Measurements from ENCODE around the gene TTC6.
"Not testable (repeated sequence)": the region's sequence is repeated elsewhere in the genome, so short reads cannot be mapped to it uniquely, and the experiment has no call there.

TTC6 gene, protein sequence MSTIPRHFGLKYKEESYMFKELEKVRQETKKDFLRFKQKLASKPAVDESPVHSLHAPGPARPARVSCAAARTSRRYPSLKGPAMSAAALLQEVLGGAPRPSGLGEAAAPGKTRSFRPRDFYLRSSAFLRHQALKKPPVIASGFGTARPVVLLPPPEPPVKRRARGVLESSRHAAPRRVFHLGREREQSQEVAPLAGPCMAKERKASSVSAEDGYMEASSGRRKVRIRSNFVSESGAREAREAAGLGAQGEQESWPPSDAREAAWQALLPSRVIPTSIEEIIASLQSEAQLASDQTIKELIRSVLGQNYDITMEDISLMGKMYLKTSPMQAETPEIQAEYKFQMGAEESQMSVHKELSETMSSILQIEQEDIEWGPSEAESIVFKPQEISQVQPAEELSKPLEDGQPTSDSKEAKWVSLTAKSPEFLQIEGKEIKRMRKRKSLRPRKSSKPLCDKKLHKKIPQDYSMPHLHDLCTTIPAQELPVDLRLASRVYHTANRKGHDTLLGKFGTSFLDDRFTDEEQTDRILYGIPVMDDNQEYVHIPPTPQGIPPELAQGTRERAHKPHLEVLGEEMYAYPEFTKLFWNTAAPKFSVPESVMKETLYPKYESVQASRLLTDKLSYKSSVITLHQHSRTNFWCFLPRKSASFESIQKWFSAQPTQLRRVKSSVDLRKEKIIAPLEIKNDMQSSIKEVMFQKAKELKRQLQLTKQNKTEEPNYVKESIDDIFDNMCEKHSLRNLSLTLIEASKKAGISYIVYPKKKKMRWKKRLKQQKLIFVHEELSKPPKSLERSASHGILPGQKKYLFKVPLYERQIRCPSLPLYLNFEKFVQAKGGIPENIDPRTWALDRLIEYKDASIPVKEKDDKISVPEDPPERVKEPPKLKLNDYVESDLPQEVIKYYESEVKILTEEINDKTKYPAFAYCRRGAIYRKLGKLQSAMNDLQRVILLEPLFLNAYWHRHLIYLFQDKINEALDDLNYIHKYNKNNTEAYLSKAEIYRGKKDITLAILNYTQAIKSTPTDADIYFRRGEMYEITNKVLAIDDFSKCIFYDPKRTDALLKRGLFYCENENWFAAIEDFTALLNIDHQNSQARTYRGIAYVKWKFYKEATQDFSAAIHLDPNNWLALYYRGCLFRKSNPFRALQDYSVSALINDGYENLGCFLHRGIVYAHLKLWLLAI (N-terminal part only)

DNA sequence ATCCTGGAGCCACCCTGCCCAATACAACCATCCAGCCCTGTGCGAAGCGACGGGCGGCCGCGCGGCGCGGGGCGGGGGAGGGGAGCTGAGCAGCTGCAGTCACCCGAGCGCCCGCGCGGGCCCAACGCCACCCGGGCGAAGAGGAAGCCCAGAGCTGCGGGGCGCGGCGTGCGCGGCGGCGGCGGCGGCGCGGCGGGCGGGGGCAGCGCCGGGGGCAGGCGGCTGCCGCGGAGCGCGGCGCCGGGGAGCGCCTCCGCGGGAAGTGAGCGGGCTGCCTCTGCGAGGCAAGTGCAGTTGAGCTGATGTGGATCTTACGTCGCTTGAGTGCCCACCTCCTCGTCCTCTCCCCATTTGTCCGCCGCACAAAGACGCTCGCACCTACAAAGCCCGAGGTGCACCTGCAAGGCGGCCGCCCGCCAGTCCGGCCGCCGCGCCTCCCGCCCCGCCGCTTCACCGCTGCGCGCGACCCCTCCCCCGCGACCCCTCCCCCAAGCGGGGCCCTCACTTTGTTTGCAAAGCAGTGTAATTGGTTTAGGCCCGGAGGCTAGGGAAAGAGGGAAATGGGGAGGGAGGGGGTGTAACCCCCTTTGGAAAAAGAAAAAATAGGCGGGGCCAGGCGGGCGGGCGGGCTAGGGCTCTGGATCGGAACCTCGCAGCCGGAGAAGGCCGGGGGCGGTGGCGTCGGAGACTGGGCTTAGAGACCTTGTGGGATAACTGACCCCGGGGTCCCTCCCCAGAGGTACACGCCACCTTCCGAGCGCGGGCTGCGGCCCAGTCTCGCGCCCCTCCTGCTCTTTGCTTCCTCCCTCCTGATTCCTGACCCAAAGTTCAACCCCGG, at the start of gene TTC6, which contains the start of gene FOXA1:
Gene TTC6 (plus strand): TSS at position 659 of the 838 bp plus-strand sequence. CDS start 26,436 bp downstream, outside the sequence.
Gene FOXA1 (minus strand): TSS at position 279 of the 838 bp plus-strand sequence. CDS start 277 bp downstream, at position 2.
- DNase-seq, result no peak

DNA sequence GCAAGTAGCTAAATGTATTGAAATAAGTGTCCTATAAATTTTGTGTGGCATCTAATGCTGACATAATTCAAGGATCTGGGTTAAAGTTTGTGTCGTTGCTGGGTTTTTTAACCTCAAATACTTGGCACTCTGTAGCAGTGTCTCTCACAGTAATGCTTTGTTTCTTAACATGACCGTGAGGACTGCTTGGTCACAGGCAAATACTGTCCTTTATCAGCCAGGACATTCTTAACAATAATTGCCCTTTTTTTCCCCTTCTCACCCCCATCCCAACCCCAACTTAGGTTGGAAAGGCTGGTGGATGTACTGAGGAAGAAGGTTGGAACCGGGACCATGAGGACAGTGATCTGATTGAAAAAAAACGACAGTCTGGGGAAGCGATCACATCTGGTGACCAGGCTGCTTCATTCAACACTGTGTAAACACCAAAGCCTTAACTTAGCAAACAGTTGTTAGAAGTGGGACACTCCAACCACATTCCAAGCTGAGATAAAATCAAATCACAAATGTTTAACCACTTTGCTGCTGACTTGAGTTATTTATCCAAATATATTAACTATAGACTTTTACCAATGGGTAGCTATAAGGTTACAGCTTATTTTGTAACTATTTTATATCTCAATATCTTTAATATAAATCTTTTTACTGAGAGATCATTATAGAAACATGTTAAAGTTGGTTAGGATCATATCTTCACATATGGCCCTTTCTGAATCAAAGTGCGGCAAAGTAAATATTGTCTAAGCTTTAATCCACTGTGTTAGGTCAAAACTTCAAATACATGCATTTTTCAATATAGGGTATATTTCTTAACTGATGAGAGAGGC, 48.6 kb upstream of the TTC6 start:
- no peak for DNase-seq

DNA sequence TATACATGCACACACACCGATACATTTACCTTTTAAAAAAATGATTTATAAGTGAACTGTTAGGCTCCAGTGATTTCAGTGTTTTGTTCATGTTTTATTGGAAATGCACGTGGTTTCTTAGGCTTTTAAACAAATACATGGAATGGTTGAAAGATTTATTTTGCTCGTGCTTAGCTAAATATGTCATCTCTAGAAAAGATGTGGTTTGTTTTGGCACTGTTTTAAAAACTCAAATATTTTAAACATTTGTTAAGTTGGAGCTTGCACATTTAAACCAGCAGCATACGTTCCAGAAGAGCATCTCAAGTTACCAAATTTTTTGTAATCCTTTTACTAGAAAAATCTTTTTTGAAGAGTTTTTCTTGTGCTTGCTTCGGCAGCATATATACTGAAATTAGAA, 44.9 kb upstream of the TTC6 start:
- no peak for DNase-seq

DNA sequence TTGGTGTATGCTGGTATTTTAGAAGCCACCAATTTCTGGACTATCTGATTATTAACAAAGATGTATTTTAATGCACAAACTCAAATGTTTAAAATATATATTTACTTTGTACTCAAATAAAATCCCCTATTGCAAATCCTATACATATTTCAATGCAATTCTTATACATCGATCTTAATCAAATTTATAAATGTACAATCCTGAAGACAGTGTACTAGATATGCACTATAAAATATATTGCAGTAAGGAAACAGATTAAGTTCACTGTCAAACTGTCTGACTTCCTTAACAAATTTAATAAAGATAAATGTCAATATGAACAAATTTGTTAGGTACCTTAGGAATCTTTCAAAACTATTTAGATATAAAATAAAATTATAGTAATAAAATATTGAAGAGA, 44.3 kb upstream of the TTC6 start:
- DNase-seq, result no peak

DNA sequence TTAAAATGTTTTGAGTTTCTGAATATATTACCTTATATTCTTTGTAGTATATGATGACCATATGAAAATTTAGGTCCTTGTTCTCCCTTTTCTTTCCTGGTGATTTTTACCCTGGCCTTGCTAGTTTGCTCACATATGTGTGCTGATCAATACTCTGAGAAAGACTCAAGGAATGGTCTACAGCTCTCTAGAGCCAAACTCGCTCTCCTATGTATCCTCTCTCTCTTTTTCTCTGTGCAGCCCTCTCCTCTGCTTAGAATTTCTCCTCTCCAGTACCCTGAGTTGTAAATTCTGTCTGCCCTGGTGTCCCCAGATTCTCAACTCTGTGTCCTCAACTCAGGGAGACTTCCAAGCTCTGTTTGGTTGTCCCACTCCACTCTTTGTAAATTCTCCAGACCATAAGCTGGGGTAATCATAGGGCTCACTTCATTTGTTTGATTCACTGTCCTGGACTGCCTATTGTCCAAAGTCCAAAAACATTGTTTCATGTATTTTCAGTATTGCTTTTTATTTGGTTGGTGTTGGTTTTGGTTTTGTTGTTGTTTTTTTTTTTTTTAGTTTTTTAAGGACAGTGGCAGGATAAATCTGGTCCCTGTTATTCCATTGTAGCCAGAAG, 41.4 kb upstream of the TTC6 start:
- DNase-seq, result no peak

DNA sequence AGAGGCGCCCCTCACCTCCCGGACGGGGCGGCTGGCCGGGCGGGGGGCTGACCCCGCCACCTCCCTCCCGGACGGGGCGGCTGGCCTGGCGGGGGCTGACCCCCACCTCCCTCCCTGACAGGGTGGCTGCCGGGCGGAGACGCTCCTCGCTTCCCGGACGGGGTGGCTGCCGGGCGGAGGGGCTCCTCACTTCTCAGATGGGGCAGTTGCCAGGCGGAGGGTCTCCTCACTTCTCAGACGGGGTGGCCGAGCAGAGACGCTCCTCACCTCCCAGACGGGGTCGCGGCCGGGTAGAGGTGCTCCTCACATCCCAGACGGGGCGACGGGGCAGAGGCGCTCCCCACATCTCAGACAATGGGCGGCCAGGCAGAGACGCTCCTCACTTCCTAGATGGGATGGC, 39.8 kb upstream of the TTC6 start:
- not testable (repeated sequence) for DNase-seq

DNA sequence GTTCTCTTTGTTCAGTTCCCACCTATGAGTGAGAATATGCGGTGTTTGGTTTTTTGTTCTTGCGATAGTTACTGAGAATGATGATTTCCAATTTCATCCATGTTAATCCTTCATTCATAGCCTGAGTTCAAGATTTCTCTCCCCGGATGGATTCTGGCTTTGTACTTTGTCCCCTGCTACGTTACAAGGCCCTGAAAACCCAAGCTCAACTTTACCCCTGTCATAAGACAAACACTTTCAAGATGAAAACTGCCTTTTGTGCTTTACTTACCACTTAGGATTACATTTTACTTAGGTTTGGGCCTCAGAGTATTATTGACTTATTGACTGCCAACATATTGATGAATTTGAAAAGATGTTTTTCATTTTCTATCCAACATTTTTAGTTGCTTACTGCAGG, 36.7 kb upstream of the TTC6 start:
- DNase-seq, result no peak

DNA sequence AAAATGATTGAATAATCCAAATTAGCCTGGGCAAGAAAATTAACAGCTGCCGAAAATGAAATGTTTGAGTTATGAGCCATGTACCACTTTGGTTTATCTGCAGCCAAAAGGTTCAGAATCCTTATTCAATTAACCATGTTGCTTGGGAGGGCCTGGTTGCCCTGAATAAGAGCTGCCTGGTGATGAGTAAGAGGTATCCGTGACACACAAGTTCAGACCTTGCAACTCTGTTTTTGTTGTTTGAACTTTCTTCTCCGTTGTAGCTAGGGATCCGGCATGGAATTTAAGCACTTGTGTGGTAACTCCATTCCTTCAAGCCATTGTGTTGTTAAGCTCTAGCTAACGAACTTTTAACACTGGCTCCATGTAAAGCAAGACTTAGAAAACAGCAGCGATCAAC, 36.0 kb upstream of the TTC6 start:
- DNase-seq, result no peak

DNA sequence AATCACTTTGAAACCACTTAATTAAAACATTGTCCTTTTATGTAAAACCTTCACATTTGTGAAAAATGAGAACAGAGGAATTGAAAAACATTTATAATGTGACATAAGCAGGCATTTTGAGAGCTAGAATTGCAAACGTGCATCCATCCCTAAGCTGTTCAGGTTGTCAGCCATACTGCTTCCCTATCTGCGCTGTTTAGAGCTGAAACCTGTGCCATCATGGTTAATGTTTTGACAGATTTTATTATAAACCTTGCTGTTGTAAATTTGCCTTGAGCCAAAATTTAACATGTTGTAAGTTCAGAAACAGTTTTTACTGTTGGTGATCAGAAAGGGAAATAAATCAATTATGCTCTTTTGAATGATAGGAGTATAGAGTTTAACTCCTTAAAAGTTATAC, 32.2 kb upstream of the TTC6 start:
- no peak for DNase-seq

DNA sequence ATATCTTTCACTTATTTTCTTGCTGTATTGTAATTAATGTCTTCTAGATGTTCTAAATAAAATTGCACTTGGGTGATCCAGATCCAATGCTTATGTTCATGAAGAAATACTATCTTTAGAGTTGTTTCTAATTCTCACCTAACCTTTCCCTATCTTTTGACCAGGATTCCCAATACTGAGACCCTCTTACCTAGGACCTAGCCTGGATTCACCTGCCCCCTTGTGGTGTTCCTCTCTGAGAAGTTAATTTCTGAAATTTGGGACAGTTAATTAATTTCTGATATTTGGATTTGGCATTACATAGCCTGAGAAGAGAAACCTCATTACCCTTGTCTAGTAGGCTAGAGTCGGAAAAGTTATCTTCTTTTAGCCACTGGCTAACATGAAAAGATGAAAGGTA, 29.9 kb upstream of the TTC6 start:
- no peak for DNase-seq

DNA sequence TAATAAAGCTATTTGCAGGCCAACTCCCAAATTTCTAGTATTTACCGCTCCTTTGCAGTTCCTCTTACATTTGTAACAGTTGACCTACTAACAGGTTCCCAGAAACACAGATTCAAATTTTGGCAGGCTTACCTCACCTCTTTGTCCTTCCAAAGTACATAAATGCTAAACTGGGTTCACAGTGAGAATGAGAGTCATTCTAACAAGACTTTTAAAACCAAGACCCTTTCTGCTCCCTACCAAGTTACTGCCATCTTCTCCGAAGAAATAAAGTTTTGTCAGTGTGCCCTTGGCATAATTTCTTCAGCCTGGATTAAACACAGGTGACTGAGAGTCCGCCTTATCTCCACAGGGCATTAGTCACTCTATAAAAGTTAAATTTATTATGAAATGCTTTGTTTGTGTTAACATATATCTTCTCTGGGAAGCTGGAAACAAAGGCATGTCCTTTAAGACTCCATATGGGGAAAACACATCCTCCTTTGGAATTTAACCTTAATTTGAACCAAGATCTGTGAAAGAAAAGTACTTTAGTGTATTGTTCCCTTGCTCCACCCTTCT, 28.5 kb upstream of the TTC6 start:
- no peak for DNase-seq

DNA sequence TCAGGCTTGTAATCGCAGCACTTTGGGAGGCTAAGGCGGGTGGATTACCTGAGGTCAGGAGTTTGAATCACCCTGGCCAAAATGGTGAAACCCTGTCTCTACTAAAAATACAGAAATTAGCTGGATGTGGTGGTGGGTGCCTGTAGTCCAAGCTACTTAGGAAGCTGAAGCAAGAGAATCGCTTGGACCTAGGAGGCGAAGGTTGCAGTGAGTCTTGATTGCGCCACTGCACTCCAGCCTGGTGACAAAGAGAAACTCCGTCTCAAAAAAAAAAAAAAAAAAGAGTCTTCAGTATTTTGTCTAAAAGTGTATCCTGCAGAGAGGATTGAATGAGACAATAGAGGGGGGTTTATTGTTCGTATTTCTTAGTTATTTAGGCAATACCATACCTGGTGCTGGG, 25.7 kb upstream of the TTC6 start:
- no peak for DNase-seq

DNA sequence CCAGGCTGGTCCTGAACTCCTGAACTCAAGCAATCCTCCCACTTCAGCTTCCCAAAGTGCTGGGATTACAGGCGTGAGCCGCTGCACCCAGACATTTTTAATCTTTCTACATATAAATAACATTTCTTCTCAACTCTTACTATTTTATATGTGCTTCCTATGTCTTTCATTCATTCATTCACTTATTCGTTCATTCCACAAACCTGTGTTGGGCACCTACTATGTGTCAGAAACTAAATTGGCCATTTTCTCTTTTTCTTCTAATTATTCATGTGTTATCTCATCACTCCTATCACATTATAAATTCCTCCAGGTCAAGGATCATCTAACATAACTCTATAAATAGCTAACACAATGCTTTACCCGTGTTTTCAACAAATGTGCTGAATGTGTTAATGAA, 24.0 kb upstream of the TTC6 start:
- no peak for DNase-seq

DNA sequence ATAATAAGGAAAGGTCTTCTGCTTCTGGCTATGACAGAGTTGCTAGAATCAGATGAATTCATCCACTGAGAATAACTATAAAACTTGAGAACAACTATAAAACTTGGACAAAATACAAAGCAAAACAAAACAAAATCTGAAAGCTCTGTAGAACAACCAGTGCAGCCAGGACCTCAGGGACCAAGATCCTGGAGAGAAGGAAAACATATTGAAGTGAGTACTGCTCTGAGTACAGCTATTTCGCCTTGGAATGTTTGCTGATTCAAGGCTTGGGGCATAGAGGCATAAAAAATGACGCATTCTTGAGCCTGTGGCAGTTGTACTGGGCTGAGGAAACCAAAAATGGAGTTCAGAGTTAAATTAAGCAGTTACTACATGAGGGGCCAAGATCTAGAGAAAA, 22.1 kb upstream of the TTC6 start:
- no peak for DNase-seq

DNA sequence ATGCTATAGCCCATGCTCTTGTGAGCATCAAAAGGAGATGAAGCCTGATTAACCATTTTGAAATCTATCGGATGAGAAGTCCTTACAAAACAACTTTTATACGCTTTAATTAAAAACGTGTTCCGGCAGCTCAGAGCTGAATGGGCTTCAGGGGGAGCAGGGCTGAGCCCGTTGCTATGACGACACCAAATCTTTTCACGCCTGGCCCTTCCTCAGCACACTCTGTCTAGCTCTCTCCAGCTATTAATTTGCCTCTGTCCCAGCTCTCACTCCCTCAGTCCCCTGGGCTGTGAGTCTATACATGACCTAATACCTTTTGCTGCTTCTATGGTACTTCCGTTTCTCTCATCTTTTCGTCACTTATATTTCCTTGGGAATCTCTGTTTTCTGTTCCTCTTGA, 16.2 kb upstream of the TTC6 start:
- DNase-seq, result no peak

DNA sequence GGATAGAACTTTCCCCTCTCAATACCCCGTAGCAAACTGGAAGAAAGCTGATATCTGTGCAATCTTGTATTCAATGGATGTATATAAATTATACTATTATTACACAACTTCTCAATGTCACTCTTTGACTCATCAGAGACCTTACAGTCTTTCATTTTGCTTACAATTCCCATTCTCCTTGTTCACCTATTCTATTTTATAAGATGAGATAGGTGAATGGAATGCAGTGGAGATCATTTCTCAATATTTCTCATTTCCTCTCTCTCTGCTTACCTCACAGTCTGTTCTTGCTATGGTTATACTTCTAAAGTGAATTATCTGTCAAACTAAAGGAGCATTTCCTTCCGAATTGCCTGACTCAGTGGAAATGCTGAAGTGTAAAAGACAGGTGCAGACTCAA, 15.3 kb upstream of the TTC6 start:
- no peak for DNase-seq

DNA sequence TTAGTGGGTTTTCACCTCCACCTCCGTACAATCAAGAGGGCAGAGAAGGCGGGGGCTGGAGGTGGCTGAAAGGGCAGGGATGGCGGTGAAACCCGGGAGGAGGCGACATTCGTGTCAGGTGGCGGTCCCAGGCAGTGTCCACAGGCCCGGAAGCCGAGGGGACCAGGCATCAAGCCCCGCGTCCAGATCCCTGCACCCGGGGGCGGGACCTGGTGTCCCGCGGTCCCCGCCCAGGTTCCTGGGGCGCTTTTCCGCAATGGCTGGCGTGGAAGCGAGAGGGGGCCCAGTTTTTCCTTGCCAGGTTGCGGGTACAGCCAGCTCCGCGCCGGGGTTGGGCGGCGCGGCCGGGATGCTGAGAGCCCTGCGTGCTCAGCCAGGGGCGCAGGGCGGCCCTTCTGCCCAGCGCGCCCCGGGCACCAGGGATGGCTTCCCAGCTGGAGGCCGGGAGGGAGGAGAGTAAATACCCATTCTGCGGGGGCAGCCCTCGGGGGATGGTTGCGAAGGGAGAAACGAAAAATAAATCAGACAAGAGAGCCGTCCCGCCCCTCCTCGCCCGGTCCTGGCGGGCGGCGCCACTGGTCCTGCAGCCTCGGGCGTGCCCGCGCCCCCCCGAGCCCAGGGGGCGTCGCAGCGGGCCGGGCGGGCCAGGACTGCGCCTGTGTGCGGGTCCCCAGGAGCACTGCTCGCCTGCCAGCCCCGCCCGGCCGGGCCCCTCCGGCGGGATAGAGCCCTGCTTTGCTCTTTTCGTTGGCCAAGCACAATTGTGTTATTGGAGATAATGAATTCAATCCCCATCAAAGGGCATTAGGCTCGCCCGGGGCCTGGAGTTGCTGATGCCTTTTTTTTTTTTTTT, 11.8 kb upstream of the TTC6 start:
- no peak for DNase-seq

DNA sequence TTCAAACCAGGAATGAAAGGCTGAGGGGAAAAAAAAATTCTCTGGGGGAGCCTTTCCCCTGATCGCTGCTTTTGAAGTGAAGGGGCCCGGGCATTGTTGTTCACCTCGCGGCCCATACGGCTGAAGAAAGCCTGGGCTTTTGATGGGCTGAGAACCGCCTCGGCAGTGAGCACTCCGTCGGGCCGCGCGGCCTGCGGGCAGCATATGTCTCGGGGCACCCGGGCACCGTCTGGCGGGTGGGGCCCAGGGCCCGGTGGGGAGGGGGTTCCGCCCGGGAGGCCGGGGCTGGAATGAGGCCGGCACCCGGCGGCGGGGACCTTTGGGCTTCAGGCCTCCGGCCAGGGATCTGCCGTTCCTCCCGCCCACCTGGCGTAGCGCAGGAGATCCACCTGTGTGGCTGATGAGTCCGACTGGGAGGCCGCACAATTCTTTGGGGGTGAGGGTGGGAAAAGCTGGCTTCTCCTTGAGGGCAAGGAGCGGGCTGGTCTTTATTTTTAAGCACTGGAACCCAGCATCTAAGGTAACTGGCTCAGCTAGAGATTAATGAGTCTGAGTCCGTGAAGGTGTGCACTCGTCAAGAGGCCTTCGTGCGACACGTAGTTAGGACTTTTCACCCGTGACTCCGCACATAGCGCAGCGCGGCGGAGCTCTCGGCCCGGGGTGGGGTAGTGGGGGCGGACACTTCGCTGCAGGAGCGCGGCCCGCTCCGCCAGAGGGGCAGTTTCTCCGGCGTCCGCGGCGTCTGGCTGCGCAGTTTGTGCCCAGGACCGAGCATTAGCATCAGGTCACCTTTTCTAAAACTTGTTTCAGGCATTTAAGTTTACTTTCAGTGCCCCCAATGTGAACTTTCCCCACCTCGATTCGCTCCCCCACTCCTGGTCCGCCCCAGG, 11.0 kb upstream of the TTC6 start:
- DNase-seq, result no peak

DNA sequence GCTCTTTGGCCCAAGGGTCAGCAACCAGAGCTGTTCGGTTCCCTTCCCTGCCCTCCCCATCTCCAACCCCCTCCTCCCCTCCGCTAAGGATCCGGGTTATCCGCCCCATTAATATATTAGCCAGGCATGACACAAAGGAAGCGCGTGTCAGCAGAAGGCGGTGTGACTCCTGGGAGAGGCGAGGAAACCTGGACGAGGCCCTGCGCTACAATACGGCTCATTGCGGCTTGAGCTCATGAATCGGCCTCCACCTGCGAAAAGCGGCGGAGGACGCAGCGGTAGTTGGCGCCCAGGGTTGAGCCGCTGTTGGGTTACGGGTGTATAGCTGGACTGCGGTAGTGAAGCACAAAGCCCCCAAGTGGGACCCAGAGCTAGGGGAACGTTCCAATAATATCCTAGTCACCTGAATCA, 10.3 kb upstream of the TTC6 start:
- DNase-seq, result no peak

Data from activated naive CD4-positive, alpha-beta T cell treated with anti-CD3 and anti-CD28 coated beads, Interleukin-2, amount 50 U/mL, for 16 hours (primary cell).